ENCODE results near the gene SOD2.
"Not testable (repeated sequence)": the region's sequence is repeated elsewhere in the genome, so short reads cannot be mapped to it uniquely, and the experiment has no call there.

SOD2 gene

GRCh38 chr6:159679091-159680077 lies 13.7 kb downstream of the SOD2 start:
- no peak overlapping the region for H3K4me3 ChIP-seq (ENCODE audit: low read depth, low read length)
- no peak for TF ChIP-seq CTCF (IDR thresholded peaks at IDR 0.05; ENCODE audit: low read depth, low read length, missing control alignments)
- in situ Hi-C loops (cut with HindIII; ENCODE audit: low sequenced_read_pairs): no loop called here
- DNase-seq (ENCODE audit: low read depth): no peak

GRCh38 chr6:159678574-159678973 lies 14.5 kb downstream of the SOD2 start:
- DNase-seq (ENCODE audit: low read depth): no peak
- no peak overlapping the region for H3K4me3 ChIP-seq (ENCODE audit: low read depth, low read length)
- in situ Hi-C loops (cut with HindIII; ENCODE audit: low sequenced_read_pairs): no loop called here
- no peak for TF ChIP-seq CTCF (IDR thresholded peaks at IDR 0.05; ENCODE audit: low read depth, low read length, missing control alignments)

DNA sequence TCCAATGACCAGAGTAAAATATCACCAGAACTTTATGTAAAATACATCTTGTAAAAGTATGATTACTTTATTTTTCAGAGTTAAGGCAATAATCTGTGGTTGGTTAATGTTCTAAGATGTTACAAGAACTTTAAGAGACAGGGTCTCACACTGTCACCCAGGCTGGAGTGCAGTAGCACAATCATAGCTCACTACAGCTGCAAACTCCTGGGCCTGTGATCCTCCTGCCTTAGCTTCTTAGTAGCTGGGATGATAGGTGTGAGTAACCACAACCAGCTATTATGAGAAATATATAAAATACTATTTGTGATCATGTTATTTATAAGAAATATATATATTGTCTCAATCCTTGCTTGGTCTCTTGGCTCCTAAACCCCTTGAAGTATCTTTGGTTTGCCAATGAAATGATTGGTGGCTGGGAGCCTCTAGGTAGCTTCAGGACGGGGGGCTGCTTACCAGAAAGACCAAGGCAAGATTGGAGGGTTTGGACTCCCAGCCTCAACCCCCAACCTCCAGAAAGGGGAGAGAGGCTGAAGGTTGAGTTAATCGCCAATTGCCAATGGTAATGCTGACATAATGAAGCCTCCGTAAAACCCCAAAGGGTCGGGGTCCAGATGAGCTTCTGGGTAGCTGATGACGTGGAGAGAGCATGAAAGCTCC lies 15.4 kb downstream of the SOD2 start:
- TF ChIP-seq CTCF (IDR thresholded peaks at IDR 0.05; ENCODE audit: low read depth, low read length, missing control alignments): no peak
- in situ Hi-C loops (cut with HindIII; ENCODE audit: low sequenced_read_pairs): no loop called here
- H3K4me3 ChIP-seq (ENCODE audit: low read depth, low read length): no peak overlapping the region
- no peak for DNase-seq (ENCODE audit: low read depth)

DNA sequence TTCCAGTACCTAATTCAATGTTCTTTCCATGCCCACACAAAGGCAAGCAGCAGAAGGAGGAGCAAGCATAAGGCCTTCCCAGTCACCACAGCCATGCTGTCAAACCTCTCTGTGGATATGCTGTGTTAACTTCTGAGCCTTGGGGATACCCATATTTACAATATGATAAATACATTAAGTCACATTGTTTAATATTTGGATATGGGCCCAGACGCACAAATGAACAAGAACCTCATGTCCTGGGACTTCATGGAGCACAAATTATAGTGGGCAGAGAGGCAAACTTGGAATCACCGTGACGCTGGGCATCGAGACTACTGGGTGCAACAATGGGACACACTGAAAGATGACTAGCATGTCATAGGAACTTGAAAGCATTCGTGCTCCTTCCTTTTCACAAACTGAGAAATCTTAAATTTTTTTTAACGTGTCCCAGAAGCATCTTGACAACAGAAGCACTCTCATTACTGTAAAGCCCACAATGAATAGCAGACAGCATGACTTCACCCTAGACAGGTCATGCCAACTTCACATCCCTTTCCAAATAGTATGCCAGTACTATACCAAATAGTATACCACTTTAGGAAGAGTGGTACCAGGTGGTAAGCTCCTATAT lies 16.0 kb downstream of the SOD2 start:
- TF ChIP-seq CTCF (IDR thresholded peaks at IDR 0.05; ENCODE audit: low read depth, low read length, missing control alignments): no peak
- in situ Hi-C loops (cut with HindIII; ENCODE audit: low sequenced_read_pairs): no loop called here
- no peak for DNase-seq (ENCODE audit: low read depth)
- no peak overlapping the region for H3K4me3 ChIP-seq (ENCODE audit: low read depth, low read length)

DNA sequence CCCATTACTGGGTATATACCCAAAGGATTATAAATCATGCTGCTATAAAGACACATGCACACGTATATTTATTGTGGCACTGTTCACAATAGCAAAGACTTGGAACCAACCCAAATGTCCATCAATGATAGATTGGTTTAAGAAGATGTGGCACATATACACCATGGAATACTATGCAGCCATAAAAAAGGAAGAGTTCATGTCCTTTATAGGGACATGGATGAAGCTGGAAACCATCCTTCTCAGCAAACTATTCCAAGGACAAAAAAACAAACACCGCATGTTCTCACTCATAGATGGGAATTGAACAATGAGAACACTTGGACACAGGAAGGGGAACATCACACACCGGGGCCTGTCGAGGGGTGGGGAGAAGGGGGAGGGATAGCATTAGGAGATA lies 16.8 kb downstream of the SOD2 start:
- H3K4me3 ChIP-seq (ENCODE audit: low read depth, low read length); DNase-seq (ENCODE audit: low read depth); in situ Hi-C loops (cut with HindIII; ENCODE audit: low sequenced_read_pairs): not testable (repeated sequence)

DNA sequence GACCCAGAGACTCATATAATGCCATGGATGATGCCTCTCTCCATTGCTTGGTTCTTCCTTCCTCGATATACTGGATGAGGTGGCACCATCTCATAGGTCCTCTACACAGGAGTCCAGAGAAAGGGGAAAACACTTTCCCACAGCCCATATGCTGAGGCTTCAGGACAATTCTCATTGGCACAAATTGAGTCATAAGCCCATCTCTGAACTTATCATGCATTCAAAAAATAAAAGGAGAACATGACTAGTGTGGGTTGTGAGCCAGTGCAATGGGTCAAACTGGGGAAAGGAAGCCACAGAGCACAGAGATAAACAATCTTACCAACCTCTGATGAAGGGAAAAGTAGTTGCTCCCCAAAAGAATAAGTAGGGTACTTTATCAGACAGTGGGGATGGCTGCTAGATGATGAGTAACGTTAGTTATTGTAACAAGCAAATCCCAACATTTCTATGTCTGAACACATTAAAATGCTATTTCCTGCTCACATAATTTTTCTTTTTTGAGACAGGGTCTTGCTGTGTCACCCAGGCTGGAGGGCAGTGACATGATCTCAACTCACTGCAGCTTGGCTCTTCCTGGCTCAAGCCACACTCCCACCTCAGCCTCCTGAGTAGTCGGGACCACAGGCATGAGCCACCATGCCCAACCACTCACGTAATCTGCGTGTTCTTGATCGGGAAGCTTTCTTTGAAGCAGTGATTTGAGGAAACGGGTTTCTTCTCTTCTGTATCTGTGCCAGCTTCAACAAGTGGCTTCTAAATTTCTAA lies 27.0 kb downstream of the SOD2 start:
- in situ Hi-C loops (cut with HindIII; ENCODE audit: low sequenced_read_pairs): no loop called here
- TF ChIP-seq CTCF (IDR thresholded peaks at IDR 0.05; ENCODE audit: low read depth, low read length, missing control alignments): no peak
- H3K4me3 ChIP-seq (ENCODE audit: low read depth, low read length): no peak overlapping the region
- DNase-seq (ENCODE audit: low read depth): no peak

- DNase-seq (ENCODE audit: low read depth); H3K4me3 ChIP-seq (ENCODE audit: low read depth, low read length); in situ Hi-C loops (cut with HindIII; ENCODE audit: low sequenced_read_pairs): not testable (repeated sequence)
Measured at GRCh38 chr6:159663368-159663889, 29.6 kb downstream of the SOD2 start.

DNA sequence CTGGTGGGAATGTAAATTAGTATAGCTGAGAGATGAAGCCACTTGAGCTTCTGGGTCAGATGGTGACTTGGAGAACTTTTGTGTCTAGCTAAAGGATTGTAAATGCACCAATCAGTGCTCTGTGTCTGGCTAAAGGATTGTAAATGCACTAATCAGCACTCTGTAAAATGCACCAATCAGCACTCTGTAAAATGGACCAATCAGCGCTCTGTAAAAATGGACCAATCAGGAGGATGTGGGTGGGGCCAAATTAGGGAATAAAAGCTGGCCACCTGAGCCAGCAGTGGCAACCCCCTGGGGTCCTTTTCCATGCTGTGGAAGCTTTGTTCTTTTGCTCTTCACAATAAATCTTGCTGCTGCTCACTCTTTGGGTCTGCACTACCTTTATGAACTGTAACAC lies 31.1 kb downstream of the SOD2 start:
- H3K4me3 ChIP-seq (ENCODE audit: low read depth, low read length); DNase-seq (ENCODE audit: low read depth); in situ Hi-C loops (cut with HindIII; ENCODE audit: low sequenced_read_pairs): not testable (repeated sequence)
